ENCODE results near the gene SYT13.

DNA sequence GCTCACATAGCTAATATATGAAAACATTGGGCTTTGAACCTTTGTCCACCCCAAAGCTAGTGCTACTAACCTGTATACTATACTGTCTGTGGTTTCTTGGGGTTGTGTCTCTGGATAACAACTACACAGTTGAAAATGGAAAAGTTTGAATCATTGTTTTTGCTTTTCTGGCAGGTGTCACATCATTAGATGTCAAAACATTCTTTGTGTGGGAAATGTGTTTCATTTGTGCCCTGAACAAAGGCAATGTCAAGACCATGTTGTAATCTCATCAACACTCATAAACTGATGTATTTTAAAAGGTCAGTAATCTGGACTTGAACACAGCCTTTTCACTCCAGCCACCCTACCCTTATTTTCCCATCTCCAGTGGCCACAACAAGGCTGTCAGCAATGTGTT is 16.5 kb downstream of the SYT13 start:
- TF ChIP-seq, protein P1, sequence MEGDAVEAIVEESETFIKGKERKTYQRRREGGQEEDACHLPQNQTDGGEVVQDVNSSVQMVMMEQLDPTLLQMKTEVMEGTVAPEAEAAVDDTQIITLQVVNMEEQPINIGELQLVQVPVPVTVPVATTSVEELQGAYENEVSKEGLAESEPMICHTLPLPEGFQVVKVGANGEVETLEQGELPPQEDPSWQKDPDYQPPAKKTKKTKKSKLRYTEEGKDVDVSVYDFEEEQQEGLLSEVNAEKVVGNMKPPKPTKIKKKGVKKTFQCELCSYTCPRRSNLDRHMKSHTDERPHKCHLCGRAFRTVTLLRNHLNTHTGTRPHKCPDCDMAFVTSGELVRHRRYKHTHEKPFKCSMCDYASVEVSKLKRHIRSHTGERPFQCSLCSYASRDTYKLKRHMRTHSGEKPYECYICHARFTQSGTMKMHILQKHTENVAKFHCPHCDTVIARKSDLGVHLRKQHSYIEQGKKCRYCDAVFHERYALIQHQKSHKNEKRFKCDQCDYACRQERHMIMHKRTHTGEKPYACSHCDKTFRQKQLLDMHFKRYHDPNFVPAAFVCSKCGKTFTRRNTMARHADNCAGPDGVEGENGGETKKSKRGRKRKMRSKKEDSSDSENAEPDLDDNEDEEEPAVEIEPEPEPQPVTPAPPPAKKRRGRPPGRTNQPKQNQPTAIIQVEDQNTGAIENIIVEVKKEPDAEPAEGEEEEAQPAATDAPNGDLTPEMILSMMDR (IDR thresholded peaks at IDR 0.05), result no peak
- TF ChIP-seq EP300 (IDR thresholded peaks at IDR 0.05), result no peak
